ENCODE data around the gene PRPS1.

- TF ChIP-seq CTCF (IDR thresholded peaks at IDR 0.05), result no peak
- TF ChIP-seq POLR2A (IDR thresholded peaks at IDR 0.05), result no peak
Measured at GRCh38 chrX:107687445-107687844, 59.1 kb downstream of the PRPS1 start.

All from right lobe of liver (tissue), 4 donors.